Measurements from ENCODE around the gene EXTL2. TPM values are rescaled to one million over a fixed set of nuclear protein-coding genes. Genes with fewer than 3 reads are reported as not detected.
"Not testable (repeated sequence)": the region's sequence is repeated elsewhere in the genome, so short reads cannot be mapped to it uniquely, and the experiment has no call there.

EXTL2 gene
- total RNA-seq, 1 experiment from 2014 or later = 9.8 TPM

- DNase-seq (ENCODE audit: low read depth, low spot score) (no peak), ATAC-seq (no peak)
- no TSS peak for BruUV-seq (replicated peaks)
- Histone ChIP-seq H3K4me3 (ENCODE audit: low read depth in 2 of 2, low read length in 2 of 2) (no peak overlapping the region), H3K9me3 (ENCODE audit: control insufficient read depth, insufficient read depth, low read depth, low read length) (no peaks in the 10 kb centered on the region), H3K27me3 (ENCODE audit: control insufficient read depth, insufficient read depth, low read length) (no peaks in the 10 kb centered on the region; the same call in 1 of the 2 replicates), H3K4me1 (ENCODE audit: control insufficient read depth, insufficient read depth, low read length) (no peaks in the 10 kb centered on the region), H3K36me3 (ENCODE audit: control insufficient read depth, insufficient read depth, low read length) (no peaks in the 10 kb centered on the region), H3K27ac (ENCODE audit: low read length) (no peak overlapping the region)
- intact Hi-C loops (cut with micrococcal nuclease; ENCODE audit: unreplicated experiment) = no loop called here
- TF ChIP-seq REST (IDR thresholded peaks at IDR 0.05; ENCODE audit: insufficient read depth in 1 of 2, low read depth in 2 of 2, low read length in 1 of 2) = no peak
- TF ChIP-seq SIN3A (IDR thresholded peaks at IDR 0.05; ENCODE audit: borderline replicate concordance, insufficient read depth, low read depth, low read length) = no peak
- no peak for TF ChIP-seq CTCF (IDR thresholded peaks at IDR 0.05)
- TF ChIP-seq POLR2AphosphoS5 (IDR thresholded peaks at IDR 0.05; ENCODE audit: low read depth, low read length) = no peak
- TF ChIP-seq TCF7L2 (IDR thresholded peaks at IDR 0.05; ENCODE audit: low read depth, low read length) = no peak
- CTCF ChIA-PET = no interaction called here
- POLR2A ChIA-PET = no interaction called here
- in situ Hi-C loops (cut with HindIII; ENCODE audit: low pct_unique_long_range_greater_than_20kb, low sequenced_read_pairs) = no loop called here
Measured at GRCh38 chr1:100861379-100861778, 33.3 kb downstream of the EXTL2 start.

DNA sequence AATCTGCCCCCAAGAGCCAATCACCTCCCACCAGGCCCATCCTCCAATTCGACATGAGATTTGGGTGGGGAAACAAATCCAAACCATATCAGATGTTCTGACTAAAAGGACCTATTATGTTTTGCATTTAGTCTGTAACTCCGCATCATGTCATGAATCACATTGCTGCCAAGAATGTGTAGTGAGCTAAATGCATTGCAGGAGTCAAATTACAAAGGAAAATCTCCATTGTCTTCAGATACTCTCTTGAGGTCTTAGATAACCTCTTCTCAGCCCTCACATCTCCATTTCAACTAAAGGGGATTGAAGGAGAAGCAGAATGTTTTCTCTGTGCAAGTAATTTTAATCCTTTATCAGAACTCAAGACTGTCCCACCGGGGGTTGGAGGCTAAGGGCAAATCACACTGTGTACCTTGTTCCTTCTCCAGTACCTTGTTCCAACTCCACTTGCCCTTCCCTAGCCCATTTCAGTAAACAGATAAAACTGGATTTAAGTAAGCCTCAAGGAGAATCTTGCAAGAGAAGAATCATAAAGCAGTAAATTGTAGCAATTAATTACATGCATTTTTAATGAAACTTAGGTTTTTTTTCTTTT, 34.1 kb downstream of the EXTL2 start:
- CTCF ChIA-PET = no interaction called here
- no peak for ATAC-seq
- POLR2A ChIA-PET = no interaction called here
- no peak for TF ChIP-seq SIN3A (IDR thresholded peaks at IDR 0.05; ENCODE audit: borderline replicate concordance, insufficient read depth, low read depth, low read length)
- no peak for TF ChIP-seq TCF7L2 (IDR thresholded peaks at IDR 0.05; ENCODE audit: low read depth, low read length)
- TF ChIP-seq CTCF (IDR thresholded peaks at IDR 0.05) = no peak
- TF ChIP-seq REST (IDR thresholded peaks at IDR 0.05; ENCODE audit: insufficient read depth in 1 of 2, low read depth in 2 of 2, low read length in 1 of 2) = no peak
- no peak for TF ChIP-seq POLR2AphosphoS5 (IDR thresholded peaks at IDR 0.05; ENCODE audit: low read depth, low read length)
- intact Hi-C loops (cut with micrococcal nuclease; ENCODE audit: unreplicated experiment) = no loop called here
- Histone ChIP-seq H3K9me3 (ENCODE audit: control insufficient read depth, insufficient read depth, low read depth, low read length) (no peaks in the 10 kb centered on the region), H3K27ac (ENCODE audit: low read length) (no peak overlapping the region), H3K4me1 (ENCODE audit: control insufficient read depth, insufficient read depth, low read length) (no peaks in the 10 kb centered on the region), H3K27me3 (ENCODE audit: control insufficient read depth, insufficient read depth, low read length) (no peaks in the 10 kb centered on the region; the same call in 1 of the 2 replicates), H3K4me3 (ENCODE audit: low read depth in 2 of 2, low read length in 2 of 2) (no peak overlapping the region), H3K36me3 (ENCODE audit: control insufficient read depth, insufficient read depth, low read length) (no peaks in the 10 kb centered on the region)
- no TSS peak for BruUV-seq (replicated peaks)
- DNase-seq (ENCODE audit: low read depth, low spot score) = no peak
- in situ Hi-C loops (cut with HindIII; ENCODE audit: low pct_unique_long_range_greater_than_20kb, low sequenced_read_pairs) = no loop called here

DNA sequence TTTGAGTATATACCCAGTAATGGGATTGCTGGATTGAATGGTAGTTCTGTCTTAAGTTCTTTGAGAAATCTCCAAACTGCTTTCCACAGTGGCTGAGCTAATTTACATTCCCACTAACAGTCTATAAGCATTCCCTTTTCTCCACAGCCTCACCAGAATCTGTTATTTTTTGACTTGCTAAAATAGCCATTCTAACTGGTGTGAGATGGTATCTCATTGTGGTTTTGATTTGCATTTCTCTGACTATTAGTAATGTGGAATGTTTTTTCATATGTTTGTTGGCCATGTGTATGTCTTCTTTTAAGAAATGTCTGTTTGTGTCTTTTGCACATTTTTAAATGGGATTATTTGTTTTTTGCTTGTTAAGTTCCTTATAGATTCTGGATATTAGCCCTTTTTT, 39.5 kb downstream of the EXTL2 start:
- ATAC-seq; H3K27me3 ChIP-seq (ENCODE audit: control insufficient read depth, insufficient read depth, low read length); in situ Hi-C loops (cut with HindIII; ENCODE audit: low pct_unique_long_range_greater_than_20kb, low sequenced_read_pairs); intact Hi-C loops (cut with micrococcal nuclease; ENCODE audit: unreplicated experiment); H3K27ac ChIP-seq (ENCODE audit: low read length); H3K4me1 ChIP-seq (ENCODE audit: control insufficient read depth, insufficient read depth, low read length); POLR2A ChIA-PET; H3K9me3 ChIP-seq (ENCODE audit: control insufficient read depth, insufficient read depth, low read depth, low read length); H3K36me3 ChIP-seq (ENCODE audit: control insufficient read depth, insufficient read depth, low read length); BruUV-seq (replicated peaks); DNase-seq (ENCODE audit: low read depth, low spot score); H3K4me3 ChIP-seq (ENCODE audit: low read depth in 2 of 2, low read length in 2 of 2); CTCF ChIA-PET: not testable (repeated sequence)

All from Panc1 (cell line).